ENCODE measurements around the gene EPX.
"Not testable (repeated sequence)": the region's sequence is repeated elsewhere in the genome, so short reads cannot be mapped to it uniquely, and the experiment has no call there.

EPX gene, protein sequence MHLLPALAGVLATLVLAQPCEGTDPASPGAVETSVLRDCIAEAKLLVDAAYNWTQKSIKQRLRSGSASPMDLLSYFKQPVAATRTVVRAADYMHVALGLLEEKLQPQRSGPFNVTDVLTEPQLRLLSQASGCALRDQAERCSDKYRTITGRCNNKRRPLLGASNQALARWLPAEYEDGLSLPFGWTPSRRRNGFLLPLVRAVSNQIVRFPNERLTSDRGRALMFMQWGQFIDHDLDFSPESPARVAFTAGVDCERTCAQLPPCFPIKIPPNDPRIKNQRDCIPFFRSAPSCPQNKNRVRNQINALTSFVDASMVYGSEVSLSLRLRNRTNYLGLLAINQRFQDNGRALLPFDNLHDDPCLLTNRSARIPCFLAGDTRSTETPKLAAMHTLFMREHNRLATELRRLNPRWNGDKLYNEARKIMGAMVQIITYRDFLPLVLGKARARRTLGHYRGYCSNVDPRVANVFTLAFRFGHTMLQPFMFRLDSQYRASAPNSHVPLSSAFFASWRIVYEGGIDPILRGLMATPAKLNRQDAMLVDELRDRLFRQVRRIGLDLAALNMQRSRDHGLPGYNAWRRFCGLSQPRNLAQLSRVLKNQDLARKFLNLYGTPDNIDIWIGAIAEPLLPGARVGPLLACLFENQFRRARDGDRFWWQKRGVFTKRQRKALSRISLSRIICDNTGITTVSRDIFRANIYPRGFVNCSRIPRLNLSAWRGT

DNA sequence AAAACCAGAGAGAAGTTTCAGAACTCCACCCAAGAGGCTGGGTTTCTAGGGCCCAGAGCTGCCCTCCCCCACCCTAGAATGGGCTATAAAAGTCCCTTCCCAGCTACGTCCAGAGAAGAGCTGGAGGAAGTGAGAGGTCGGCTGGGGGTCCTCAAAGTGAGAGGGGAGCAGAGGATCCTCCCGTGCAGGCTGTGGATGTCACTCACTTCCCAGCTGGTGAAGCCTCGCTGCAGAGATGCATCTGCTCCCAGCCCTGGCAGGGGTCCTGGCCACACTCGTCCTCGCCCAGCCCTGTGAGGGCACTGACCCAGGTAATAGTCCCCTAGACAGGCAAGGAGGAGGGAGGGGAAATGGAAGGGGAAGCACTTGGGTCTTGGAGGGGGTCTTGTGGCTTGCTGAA is at the start of gene EPX:
Gene EPX, plus strand, starts transcription at position 115 of the 400 bp plus-strand sequence. Its CDS starts 121 bp downstream, at position 236.
- no peak for DNase-seq

DNA sequence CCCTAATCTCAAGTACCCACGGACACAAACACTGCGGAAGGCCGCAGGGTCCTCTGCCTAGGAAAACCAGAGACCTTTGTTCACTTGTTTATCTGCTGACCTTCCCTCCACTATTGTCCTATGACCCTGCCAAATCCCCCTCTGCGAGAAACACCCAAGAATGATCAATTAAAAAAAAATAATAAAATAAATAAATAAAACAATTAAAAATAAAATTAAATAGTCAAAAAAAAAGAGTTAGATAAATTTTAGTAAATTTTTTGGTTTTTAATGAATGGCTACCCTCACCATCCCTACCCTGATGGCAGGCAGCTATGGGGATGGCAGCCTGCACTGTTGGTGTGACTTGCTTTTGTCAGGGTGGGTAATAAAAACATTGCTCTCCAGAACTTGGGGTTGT is 49.2 kb upstream of the EPX start:
- not testable (repeated sequence) for DNase-seq

DNA sequence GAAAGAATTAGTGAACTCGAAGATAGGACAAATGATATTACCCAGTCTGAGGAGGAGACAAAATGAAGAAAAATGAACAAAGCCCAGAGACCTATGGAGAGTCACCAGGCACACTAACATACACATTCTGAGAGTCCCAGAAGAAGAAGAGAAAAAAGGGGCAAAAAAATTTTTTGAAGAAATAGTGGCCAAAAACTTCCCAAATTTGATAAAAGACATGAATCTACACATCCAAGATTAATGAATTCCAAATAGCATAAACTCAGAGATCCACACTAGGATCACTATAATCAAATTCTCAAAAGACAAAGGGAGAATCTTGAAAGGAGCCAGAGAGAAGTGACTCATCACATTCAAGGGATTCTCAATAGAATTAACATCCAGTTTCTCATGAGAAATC is 47.7 kb upstream of the EPX start:
- DNase-seq: no peak

DNA sequence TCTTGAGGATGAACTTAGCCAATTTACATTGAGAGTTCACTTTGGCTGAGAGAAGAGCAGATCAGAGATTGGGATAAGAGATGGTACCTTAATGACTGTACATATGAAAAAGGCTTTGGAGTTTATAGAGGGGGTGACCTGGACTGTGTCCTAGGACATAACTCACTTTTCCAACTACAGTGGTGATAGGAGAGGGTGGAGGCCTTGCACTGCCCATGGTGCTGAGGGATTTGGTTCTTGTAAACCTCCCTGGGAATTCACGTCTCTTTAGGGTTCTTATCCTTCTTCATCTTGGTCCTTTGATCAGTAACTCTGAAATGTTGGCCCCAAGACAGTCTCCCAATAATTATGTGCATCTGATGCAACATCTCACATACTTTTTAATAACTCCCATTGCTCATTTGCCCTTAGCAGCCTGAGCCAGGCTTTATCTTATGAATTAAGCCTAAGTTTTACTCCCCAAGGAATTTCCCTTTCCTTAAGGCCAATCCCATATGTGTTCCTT is 44.5 kb upstream of the EPX start, which contains the start of gene OR4D1:
Gene OR4D1, plus strand, starts transcription at position 455 of the 505 bp plus-strand sequence. CDS start 6,770 bp downstream, outside the sequence.
- DNase-seq: no peak

DNA sequence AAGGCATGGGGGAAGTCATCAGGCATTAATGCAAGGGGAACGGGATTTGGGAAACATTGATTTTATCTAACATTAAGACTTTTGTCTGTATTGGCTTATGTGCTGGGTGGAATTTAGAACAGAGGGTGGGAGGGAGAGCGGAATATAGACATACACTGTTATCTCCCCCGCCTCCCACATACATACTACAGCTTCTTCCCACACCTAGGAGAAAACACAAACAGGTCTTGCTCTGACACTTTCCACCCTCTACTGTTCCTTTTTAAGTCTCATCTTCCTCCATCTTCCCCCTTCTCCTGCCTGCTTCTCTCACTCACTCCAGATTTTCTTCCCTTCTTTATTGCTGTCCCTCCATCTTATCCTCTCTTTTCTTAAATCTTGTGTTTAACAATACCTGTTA is 43.9 kb upstream of the EPX start:
- no peak for DNase-seq

DNA sequence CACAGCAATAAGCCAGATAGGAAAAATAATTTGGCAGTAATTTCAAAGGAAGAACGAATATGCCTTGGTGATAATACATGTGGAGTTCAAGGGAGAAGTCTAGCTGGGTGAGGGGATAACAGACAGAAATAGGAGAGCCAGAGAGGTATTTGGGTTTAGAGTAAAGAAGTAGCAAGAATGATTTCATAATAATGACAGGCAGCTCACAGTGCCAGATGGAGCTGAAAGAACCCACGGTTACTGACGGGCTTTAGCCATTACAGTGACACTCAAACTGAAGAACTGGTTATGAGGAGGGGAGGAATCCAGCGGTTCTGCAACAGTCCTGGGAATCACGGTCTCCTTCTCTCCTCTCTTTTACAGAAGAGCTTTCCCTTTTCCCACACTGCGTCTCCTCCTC is 42.1 kb upstream of the EPX start:
- no peak for DNase-seq

DNA sequence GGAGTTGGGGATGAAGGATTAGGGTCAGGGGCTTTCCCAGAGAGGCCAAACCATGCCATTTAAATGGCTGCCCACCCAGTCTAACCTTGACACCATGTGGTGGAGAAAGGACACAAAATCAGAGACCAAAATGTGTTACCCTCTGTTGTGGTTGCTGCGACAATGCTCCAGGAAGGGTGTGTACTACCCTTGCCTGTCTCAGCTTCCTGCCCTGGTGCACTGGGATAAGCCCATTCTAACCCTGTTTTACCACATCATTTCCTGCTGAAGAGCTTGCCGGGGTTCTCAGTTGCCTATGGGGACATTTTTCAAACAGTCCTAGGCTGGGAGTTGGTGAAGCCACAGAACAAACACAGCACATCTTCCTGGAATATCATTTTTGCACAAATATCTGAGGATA is 39.5 kb upstream of the EPX start:
- peak; percentile 51 to 83 for DNase-seq

DNA sequence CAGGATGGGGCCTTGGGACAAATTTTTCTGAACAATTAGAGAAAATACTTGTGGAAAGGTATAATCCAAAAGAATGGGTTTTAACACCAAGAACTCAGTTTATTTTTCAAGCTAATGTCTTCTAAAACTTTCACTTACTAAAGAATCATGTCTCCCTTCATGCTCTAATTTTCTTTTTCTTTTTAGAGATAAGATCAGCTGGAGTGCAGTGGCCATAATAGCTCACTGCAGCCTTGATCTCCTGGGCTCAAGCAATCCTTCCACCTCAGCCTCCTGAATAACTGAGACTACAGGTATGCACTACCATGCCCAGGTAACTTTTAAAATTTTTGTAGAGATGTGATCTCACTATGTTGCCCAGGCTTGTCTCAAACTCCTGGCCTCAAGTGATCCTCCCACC is 38.9 kb upstream of the EPX start:
- no peak for DNase-seq

DNA sequence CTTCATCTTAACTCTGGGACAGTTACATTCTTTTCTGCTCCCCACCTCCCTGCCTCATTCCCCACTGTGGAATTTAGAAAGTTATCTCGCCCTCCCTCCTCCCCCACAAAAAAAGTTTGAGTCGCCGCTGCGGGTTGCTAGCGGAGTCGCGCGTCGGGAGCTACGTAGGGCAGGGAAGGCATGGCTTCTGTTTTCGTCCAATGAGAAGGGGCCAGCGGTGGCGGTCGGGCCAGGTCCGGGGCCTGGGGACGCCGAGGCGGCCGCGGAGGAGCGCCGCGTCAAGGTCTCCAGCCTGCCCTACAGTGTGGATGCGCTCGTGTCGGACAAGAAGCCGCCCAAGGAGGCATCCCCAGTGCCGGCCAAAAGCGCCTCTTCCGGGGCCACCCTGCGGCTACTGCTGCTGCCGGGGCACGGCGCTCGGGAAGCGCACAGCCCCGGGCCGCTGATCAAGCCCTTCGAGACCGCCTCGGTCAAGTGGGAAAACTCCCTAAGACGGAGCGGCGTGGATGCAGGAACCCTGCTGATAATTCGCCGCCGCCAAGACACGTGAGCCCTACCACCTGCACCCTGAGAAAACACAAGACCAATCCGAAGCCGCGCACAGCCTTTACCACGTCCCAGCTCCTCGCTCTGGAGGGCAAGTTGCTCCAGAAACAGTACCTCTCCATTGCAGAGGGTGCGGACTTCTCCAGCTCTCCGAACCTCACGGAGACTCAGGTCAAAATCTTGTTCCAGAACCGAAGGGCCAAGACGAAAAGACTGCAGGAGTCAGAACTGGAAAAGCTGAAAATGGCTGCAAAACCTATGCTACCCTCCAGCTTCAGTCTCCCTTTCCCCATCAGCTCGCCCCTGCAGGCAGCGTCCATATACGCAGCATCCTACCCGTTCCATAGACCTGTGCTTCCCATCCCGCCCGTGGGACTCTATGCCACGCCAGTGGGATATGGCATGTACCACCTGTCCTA is 35.4 kb upstream of the EPX start:
- DNase-seq: peak; percentile 40 to 67

DNA sequence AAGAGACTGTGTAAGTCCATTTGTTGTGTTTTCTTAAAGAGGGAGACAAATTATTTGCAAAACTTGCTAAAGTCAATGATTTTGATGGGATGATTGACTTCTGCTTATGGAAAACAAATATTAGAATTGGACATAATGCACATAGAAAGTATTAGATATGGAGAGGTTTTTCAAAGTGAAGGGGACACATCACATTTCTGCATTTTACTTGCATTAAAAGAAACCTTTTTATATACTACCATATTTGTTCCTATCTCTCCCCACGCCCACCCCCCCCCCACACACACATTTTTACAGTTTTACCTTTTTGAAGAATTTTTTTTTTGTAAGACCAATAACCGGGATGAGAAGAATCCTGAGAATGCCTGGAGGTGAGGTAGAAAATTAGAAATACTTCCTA is 34.3 kb upstream of the EPX start:
- DNase-seq: no peak

DNA sequence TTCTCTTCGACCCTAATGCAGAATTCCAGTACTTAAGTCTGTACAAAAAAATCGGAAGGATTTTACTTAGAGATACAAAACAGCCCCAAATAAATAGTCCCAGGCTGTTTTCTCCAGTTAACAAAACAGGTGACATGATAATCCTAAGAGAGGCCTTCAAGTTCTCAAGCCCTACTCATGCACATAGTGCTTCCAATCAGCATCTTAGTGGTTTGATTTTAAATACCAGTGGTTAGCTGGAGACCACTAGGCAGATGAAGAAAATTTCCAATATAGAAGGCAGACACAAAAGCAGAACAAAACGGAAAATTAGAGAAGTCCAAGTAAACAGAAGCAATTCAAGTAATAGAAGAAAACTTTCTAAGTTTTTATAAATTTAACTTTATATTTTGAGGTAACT is 31.0 kb upstream of the EPX start:
- no peak for DNase-seq

DNA sequence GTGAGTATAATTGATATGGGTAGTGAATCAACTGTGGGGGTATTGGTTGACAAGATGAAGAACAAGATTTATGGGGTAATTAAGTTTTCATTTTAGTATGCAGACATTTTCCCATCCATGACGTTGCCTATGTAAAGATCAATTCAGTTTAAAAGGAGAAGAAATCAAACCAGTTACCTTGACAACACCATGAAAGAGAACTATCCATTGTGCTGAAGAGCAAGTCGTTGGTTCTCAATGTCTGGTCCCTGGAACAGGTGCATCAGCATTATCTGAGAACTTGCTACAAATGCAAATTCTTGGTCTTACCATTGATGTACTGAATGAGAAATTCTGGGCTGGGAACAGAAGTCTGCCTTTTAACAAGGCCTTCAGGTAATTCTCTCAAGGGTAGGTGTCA is 26.5 kb upstream of the EPX start:
- no peak for DNase-seq

DNA sequence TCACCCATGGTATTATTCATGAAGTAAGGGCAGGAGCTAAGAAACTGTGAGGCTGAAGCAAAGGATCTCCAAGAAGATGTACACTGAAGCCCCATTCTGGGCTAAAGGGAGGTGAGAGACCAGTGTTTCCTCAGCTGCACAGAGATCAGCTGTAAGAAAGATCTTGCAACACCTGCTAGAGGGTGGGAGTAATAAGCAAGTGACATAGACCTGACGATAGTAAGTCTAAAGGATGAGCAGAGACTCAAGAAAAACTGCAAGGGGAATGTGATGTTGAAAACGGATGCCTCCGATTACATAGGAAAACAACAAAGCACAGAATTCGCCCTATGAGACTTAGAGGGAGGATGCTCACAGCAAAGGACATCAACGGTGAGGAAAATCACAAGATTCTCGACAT is 25.8 kb upstream of the EPX start, which contains the start of gene OR4D2:
Gene OR4D2, plus strand, starts transcription at position 301 of the 400 bp plus-strand sequence. CDS start 2,674 bp downstream, outside the sequence.
- DNase-seq: no peak

DNA sequence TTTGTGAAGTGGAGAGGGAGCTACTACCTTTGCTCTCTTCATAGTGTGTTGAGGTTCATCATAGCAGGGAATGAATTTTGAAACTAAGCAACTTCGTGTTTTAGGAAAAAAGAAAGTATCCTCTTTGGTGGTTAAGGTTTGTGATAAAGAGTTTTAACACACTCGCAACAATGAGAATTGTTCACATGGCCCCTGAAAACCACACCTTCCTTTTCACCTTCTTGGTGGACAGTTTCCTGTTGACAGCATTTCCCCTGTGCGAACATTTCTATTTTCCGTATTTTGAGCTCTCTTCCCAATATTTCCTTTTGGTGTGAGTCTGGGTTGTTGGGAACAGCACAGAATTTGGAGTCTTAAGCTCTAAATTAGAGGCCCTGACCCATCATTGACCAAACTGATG is 21.9 kb upstream of the EPX start:
- peak in 1 of 2 donors; percentile 27 for DNase-seq

DNA sequence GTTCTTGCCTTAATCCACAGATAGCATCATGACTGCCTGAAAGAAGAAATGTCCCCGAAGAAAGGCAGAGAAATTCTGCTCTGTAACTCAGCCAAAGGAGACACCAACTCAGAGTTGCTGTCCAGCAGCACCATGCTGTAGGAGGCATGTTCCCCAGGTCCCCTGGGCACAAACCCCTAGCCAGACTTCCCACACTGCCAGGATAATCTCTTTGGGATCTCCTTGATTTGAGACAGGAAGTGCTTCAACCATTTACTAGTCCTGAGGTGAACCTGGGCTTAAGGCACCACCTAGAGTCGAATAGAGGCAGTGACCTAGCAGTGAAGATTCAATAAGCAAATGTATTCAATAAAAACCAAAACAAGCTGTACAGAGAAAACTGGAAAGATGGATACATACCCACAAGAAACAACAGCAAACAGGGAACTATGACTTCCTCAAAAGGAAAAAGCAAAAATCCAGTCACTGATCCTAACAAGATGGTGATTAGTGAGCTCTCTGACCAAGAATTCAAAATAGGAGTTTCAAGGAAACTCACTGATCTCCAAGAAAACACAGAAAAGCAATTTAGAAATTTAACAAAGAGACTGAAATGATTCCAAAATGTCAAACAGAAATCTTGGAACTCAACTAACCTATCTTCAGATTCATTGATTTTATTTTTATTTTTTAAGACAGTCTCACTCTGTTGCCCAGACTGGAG is 20.0 kb upstream of the EPX start:
- DNase-seq: peak; percentile 36 to 76

DNA sequence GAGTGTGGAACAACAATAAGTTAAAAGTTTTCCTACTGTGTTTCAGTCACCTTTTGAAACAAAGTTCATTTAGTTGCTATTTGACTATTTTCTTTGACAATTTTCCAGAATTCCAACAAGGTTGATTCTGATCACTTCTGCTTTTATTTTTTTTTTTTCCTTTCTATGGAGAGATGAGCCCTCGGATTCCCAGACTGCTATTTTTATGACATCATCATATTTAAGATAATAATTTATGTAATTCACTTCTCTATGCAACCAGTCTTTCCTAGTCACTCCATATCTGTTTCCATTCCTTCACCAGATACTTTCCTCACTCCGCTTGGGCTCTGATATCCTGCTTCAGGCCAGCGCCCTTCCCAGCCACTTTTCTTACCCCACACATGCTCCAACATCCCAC is 17.7 kb upstream of the EPX start:
- DNase-seq: no peak

DNA sequence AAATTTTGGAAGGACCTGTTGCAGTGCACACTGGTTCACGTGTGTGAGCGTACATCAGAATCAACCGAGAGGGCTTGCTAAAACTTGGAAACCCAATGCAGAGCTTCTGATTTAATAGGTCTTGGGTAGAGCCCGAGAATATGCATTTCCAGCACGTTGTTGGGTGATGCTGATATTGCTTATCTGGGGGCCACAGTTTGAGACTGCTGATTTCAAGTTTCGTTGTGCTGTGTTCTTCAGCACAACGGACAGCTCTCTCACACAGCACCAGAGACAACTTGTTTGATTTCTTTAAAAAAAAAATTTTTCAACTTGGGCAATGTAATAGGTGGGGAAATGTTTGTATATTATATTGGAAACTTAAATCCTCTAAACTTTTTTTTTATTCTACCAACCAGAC is 16.3 kb upstream of the EPX start:
- no peak for DNase-seq

DNA sequence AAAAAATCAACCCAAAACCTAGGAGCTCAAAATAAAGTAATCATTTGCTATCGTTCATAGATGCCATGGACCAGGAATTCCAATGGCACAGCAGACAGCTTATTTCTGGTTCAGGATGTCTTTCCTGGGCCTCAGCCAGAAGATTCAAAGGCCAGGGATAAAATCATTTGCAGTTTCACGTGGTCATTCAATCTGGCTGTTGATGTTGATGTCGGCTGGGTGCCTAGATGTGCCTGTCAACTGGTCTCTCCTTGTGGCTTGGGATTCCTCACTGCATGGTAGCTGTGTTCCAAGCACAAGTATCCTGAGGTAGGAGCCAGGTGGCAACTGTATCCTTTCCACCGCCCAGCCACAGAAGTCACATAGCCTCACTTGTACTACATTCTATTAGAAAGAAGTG is 10.7 kb upstream of the EPX start:
- no peak for DNase-seq

DNA sequence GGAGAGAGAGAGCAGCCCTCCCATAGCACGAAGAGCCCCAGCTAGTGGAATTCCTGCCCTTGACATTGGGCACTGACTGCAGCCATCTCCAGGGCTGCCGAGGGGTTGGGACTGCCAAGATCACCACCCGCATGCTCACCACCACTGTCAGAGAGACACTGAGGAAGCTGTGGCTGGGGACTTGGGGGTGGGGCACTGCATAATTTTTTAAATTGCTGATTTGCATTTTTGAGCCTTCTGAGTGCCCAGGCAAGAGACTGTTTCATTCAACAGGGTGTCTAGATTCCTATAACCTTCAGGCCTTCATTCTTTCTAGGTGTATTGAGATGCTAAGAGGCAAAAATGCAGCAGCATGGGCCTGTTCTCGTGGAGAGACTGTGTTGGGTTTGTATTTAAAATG is 9.0 kb upstream of the EPX start:
- DNase-seq: no peak

DNA sequence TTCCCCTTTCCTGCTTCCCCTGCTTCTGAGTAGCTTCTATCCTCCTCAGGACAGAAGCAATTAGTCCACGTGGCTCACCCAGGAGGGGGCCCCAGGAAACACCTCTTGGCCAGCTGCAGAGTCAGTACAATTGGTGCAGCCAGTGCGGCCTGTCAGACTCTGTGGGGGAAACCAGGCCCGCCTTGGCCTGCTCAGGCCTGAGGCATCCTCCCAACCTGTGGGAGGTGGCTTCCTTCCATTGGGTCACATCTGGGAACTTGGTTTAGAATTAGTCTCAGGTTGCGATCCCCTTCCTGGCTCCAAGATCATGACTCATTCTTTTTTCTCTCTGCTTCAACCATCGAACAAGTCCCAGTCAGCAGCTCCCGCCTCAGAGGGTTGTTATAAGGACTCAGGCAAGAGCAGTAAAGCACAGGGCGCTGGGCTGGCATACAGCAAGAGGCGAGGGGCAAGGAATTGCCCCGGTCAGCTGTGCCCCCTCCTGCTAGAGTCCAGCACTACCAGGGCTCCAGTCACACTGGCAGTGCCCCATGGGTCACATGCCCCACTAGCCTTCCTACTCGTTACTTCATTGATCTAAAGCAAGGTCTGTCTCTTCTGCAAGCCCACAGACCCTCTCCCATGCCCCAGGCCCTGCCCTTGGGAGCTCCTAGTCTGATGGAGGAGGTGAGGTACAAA is 8.1 kb upstream of the EPX start:
- DNase-seq: no peak

DNA sequence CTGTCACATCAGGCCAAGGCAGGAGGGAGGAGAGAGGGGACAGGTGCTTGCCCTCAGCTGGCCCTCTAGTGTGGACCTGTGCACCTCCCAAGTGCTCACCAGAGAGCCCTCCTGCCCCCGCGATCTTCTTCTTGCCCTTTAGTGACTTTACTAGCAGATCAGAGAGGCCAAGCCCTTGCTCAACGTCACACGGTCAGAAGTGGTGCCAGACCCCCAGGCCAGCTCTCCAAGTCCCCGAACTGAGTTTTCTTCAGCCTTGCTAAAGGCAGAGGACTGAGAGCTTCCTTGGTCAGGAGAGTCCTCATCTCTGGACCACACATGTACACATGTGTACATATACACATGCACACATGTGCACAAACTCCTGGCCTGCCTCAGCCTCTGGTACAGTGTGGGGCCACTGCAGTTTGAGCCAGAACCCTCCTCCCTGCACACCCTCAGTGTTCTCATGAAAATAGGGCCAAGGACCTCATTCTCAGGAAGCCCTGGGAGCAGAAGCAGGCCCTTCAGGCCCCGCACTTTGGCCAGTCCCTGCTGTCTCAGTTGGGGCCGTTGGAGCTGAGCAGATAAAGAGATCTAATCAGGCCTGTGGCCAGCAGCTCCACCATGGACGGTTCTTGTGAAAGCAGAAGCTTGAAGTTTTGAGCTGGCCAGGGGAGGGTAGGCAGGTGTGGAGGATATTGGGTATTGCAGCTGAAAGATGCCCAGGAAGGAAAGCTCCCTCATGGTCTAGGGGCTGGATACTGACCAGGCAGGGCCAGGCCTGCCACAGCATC is 7.4 kb upstream of the EPX start:
- no peak for DNase-seq
